GM15510 (cell line): ENCODE data around the gene GMDS.

Experiments used
- POLR2A ChIP-seq: IDR thresholded peaks from 3 replicates; pipeline ENCODE4 v1.6.1; 2011; ENCODE audit warnings: borderline replicate concordance; ENCODE audit not compliant: insufficient read length; ENCODE audit errors: extremely low read depth

GMDS gene

DNA sequence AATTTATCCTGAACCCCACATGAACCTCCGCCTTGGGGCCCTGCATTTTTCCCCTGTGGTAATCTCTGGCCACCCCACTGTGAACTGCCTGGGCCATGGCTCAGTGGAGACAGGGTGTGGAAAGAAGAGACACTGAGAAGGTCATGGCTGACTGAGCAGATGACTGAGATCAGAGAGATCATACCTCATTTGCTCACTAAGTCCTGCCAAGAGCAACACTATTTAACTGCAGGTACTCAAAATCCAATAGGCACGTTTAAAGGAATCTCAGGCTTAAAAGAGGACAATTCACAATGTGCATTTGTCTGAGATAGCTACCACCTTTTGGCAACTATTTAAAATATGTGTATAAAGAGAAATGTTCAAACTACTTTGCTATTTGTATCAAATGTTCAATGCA is 305.0 kb downstream of the GMDS start:
- no peak for TF ChIP-seq POLR2A

DNA sequence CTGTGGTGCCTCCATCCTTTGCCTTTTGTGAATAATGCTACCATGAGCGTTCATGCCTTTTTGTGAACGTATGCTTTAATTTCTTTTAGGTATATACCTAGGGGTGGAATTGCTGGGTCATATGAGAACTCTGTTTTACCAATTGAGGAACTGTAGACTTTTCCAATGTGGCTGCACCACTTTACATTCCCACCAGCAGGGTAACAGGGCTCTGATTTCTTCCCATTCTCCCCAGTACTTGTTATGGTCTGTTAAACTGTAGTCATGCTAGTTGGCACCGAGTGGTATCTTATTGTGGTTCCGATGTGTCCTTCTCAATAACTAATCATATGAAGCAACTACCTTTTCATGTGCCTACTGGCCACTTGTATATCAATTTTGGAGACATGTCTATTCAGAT is 312.1 kb downstream of the GMDS start:
- no peak for TF ChIP-seq POLR2A

DNA sequence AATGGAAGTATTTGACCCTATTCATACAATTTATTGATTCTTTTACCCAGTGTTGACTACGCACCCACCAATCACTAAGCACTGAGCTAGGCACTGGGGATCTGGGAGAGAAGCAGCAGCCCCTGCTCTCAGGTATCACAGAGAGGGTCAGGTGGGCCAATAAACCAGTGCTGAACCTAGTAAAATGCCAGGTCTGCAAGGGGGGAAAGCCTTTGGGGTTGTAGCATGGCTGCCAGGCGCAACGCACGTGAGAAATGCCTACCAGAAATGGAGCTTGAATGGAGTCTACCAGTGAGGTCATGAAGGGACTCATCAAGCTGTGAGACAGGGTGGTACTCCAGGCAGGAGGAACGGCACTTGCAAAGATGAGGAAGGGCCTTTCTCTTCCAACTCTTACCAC is 313.6 kb downstream of the GMDS start:
- TF ChIP-seq POLR2A, result no peak

DNA sequence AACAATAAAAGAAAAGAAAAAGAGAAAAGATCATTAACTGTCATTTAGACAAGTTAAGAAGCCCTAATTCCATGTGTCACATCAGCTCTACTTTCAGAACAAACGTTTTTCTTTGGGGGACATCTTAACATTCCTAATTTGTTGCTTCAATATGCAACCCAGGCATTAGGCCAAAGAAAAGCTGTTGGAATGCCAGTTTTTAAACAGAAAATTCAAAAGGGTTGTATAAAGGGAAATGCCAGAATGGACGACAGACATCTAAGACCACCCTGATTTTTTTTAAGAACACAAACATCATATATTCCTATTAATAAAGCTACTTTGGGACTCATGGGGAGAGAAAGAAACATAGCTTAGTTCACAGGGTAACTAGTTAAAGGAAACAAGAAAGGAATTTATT is 315.0 kb downstream of the GMDS start:
- TF ChIP-seq POLR2A, result no peak

DNA sequence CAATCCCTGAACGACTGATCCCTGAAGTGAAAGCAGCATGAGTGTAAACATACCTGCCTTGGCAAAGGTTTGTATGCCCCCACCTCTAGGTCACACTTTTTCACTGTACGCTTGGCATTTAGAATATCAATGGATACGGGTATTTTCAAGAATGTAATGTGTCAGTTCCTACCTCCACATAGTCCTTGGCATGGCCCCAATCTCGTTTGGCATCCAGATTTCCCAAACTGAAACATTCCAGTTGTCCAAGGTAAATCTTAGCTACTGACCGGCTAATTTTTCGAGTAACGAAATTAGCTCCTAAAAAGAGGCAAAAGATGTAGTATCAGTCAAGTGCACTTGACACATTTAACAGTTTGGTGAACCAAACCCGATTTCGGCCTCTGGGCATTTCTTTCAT is 315.5 kb downstream of the GMDS start:
- TF ChIP-seq POLR2A, result no peak

DNA sequence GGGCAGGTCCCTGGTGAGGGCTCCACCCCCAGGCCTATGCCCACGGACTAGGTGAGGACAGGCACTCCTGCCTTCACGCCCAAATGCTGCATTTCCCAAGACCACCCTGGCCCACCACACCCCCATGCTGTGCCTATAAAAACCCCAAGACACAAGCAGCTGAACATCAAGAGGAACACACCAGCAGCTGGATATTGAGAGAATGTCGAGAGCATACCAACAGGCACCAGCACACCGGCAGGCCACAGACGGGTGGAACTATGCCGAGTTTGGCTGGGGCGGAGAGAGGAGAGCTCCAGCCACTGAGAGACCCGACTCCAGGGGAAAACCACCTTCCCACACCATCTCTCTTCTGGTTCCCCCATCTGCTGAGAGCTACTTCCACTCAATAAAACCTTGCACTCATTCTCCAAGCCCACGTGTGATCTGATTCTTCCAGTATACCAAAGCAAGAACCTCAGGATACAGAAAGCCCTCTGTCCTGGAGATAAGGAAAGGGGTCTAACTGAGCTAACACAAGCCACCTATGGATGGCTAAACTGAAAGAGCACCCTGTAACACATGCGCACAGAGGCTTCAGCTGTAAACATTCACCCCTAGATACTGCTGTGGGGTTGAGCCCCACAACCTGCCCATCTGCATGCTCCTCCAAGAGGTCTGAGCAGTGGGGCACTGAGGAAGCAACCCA is 319.5 kb downstream of the GMDS start:
- no peak for TF ChIP-seq POLR2A

DNA sequence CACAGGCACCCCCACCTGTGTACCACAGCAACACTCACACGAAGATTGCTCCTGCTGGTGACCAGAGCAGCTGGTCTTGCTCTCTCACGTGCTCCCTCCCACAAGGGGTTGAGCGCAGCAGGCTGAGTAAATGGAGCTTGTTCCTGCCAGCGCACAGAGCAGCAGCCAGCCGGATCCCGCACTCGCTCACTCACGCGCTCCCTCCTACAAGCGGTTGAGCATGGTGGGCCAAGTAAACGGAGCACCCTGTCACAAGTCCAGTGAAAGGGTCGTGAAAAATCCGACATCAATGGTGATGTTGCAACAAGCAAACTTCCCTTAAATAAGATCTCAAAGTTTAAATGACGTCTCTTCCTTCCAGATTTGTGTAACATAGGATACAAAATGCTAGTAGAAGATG is 322.0 kb downstream of the GMDS start:
- no peak for TF ChIP-seq POLR2A

DNA sequence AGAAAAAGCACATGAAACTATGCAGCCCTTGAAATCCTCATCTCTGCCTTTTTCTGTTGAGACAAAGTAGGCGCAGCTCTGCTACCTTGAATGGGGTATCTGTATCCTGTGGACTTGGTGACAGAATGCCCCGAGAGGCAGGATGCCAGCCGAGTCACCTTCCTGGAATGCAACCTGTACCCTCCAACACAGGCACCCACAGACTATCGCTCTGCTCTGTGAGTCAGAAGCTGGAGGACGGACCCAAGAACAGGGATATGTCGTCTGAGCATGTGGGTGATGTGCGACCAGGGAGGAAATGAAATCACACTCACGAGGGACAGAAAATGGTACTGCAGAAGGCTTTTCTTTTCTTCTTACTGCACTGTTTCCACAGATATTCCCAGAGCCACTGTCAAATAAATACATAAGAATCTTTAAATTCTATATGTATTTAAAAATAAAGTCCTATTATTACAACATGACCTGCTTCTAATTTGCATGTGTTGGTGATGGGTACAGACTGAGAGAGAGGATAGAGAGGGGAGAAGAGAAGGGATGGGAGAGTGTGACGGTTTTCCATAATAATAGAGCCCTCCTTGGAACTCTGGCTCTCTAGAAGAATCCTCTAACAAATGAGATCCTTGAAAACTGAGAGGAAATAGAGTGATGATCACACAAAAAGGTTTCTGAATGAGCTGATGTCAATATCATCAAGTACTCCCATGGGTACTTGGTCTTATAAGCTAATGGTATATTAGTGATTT is 327.6 kb downstream of the GMDS start:
- TF ChIP-seq POLR2A, result no peak

DNA sequence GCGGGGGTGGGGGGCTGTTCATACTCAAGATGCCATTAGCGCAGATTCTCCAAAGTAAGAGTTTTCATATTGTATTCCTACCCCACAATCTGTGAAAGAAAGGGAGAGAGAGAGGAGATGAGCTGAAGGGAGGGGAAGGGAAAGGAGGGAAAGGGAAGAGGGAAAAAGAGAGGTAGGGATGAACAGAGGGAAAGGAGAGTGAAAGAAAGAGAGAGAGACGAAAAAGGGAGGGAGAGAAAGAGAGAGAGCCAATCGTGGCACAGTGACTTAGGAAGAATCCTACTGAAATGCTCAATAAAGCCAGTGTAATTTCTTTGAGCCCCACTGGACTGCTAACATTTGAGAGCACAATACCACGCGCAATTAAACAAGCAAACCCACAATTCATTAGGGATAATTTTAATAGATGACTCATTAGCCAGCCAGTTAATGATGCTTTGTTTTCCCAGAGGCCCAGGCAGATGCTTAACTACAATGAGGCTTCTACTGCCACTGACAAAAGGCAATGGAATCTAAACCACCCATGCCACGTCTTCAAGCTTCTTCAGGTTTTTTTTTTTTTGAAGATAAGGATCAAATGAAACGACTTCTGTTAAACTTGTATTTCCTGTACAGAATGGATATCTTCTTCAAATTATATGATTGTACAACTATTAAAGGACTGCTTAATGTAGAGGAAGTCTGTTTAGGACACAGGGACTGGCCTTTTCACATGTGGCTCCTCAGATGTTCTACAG is 328.9 kb downstream of the GMDS start:
- TF ChIP-seq POLR2A, result no peak

DNA sequence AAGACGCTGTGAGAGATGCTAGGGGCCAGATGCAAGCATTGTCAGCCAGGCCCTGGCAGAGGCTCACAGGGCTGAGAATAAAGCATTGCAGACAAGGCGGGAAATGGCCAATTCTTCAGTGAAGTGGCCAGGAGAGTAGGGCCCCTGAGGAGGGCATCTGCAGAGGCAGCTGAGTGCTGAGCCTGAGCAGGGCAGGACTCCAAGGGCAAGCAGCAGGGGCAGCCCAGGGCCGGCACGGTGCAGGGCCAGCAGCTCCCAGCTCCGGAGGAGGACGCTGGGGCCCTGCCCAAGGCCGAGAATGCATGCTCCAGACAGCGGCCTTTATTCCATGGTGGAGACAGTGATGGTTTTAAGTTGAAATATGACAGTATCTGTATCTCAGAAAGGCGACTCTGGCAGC is 330.2 kb downstream of the GMDS start:
- no peak for TF ChIP-seq POLR2A

DNA sequence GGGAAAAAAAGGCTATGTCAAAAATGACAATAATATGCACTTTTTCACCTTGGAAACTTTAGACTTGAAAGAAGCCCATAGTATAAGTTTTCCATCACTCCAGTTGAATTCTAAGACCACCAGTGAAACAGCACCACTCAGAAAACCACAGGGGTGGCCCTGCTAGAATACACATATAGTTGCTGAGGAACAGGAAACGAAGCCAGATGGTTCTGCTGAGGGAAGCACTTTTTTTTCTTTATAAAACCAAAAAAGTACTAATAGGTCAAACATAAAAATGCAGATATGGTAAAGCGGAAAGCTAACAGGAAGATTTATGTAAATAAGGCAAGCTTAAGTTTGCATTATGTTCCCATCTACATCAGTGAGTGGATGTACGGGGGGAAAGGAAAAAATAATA is 331.8 kb downstream of the GMDS start:
- no peak for TF ChIP-seq POLR2A

DNA sequence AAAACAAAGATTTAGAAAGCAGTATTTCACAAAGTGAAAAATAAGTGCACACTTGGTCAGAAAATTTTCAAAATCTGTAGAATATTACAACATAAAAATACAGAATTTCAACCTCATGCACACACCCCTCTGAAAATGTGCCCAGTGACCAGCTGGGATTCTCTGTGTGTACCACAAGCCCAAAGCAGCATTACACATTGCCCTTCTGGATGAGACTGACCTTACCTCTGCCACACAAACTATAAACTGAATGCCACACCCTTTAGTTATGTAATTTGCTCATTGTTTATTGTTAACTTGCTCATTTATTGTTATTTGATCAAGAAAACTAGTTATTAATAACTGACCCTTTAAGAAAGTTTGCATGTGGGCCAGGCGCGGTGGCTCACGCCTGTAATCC is 332.7 kb downstream of the GMDS start:
- no peak for TF ChIP-seq POLR2A

DNA sequence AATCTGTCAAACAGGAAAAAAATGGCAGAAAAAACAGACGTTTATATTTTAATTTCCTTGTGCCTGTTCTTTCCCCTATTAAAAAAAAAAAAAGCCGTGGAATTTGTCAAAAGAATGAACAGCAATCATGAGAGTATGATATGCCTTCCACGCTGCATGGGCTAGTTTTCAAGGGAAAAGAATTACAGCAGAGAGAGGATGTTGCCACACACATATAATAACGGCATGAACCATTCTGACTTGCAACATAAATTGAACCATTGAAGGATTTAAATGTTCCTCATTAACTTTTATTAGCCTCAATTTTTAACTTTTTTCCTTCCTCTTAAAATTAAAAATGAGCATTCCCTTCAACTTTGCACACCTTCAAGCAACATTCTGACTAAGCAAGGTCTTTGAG is 333.9 kb downstream of the GMDS start:
- TF ChIP-seq POLR2A, result no peak

DNA sequence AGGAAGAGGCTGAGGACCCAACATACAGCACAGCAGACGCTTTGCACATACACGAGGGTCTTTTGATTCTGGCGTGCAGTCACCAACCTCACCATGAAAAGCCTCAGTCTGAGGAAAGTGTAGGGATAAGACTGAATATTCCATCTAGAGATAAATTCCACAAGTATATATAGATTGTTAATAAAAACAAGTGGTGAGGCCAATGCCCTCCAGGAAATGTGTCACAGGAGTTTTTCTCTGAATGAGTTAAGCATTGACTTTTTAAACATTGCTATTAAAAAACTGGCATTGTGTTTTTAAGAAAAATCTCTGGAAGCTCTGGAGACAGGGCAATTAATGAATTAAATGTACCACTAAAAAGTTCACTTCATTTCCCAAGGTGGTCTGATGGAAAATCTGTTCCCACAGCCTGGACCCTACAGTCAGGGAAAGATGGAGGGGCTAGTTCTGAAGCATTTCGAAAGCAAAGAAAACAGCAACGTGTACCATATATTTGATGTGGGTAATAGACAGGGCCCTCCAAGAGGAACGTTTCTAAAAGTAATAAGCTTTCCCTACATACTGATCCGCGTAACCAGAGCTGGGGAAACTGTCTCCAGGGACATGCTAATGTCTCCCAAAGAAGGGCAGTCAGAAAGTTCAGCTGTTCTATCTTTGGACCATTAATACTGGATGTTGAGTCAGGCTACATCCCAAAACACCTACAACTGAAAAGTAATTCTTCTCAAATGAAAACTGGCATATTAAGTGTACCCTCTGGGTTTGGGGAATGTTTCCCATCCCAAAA is 334.6 kb downstream of the GMDS start:
- TF ChIP-seq POLR2A, result no peak

DNA sequence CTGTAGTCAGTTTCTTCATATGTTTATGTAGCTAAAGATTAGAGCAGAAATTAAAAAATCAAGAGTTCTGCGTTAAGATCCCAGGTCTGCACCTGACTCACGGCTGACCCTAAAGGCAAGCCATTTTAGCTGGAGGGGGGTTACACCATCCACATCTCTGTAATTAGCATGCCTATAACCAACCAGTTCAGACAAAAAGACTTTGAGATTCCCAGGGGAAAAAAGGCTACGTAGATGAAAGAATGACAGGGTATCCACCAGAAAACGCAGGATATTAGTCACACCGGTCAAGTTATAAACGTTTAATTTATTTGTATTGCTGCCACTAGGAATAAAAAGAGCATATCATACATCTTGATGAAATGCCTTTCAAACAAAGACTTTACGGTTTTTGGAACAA is 336.6 kb downstream of the GMDS start:
- TF ChIP-seq POLR2A, result no peak
